ENCODE measurements around the gene TTLL12. TPM values are rescaled to one million over a fixed set of nuclear protein-coding genes. Genes with fewer than 3 reads are reported as not detected.

The TTLL12 gene
- total RNA-seq, 1 experiment from 2014 or later = 113 TPM

GRCh38 chr22:43201486-43202219, 14.7 kb upstream of the TTLL12 start:
- Histone ChIP-seq H2AFZ (no peak overlapping the region), H3K27ac (no peak overlapping the region), H3F3A (ENCODE audit: insufficient read depth, low read depth) (0 out of 2 replicates have a peak, but pooled peaks cover 2% of the 10 kb centered on the region), H3K4me1 (replicated peaks; ENCODE audit: insufficient read depth) (0 out of 2 replicates have a peak, but pooled peaks cover 4% of the 10 kb centered on the region), H3K27me3 (ENCODE audit: insufficient read depth, low read depth) (peaks cover 9% of the 10 kb centered on the region; the same call in 1 of the 2 replicates), H3K79me2 (ENCODE audit: low read depth) (no peaks in the 10 kb centered on the region), H3K4me3 (no peak overlapping the region), H3K36me3 (ENCODE audit: low read depth) (no peaks in the 10 kb centered on the region), H4K20me1 (ENCODE audit: insufficient read depth) (no peaks in the 10 kb centered on the region), H3K4me2 (no peak overlapping the region), H3K9me2 (ENCODE audit: insufficient read depth) (no peaks in the 10 kb centered on the region), H3K9me3 (ENCODE audit: insufficient read depth, low read depth) (no peaks in the 10 kb centered on the region)
- CTCF ChIA-PET = no interaction called here
- POLR2A ChIA-PET (ENCODE audit: unreplicated experiment) = no interaction called here
- DNase-seq = no peak
- intact Hi-C loops (cut with micrococcal nuclease; ENCODE audit: unreplicated experiment) = no loop called here
- no TSS peak for BruUV-seq (replicated peaks)
- TF ChIP-seq CTCF (conservative IDR thresholded peaks at IDR 0.05) (no peak), EZH2 (IDR thresholded peaks at IDR 0.05; ENCODE audit: low read depth) (no peak)

GRCh38 chr22:43200555-43200954, 13.6 kb upstream of the TTLL12 start:
- DNase-seq = no peak

GRCh38 chr22:43200031-43200430, 13.1 kb upstream of the TTLL12 start:
- DNase-seq = no peak
- no peak overlapping the region for H3K27ac ChIP-seq
- no peaks in the 10 kb centered on the region for H4K20me1 ChIP-seq (ENCODE audit: insufficient read depth)
- 0 out of 2 replicates have a peak, but pooled peaks cover 4% of the 10 kb centered on the region for H3K4me1 ChIP-seq (replicated peaks; ENCODE audit: insufficient read depth)
- no peaks in the 10 kb centered on the region for H3K36me3 ChIP-seq (ENCODE audit: low read depth)
- no peak for TF ChIP-seq CTCF (conservative IDR thresholded peaks at IDR 0.05)
- no peak for TF ChIP-seq EZH2 (IDR thresholded peaks at IDR 0.05; ENCODE audit: low read depth)
- no peak overlapping the region for H3K4me3 ChIP-seq
- POLR2A ChIA-PET (ENCODE audit: unreplicated experiment) = no interaction called here
- no peak overlapping the region for H2AFZ ChIP-seq
- intact Hi-C loops (cut with micrococcal nuclease; ENCODE audit: unreplicated experiment) = no loop called here
- H3F3A ChIP-seq (ENCODE audit: insufficient read depth, low read depth) = 0 out of 2 replicates have a peak, but pooled peaks cover 5% of the 10 kb centered on the region
- CTCF ChIA-PET = interaction anchor here (0.6 kb wide), 1 partner anchor 106 kb away, joined by 3 read pairs; no protein-coding TSS in a partner anchor
- H3K9me3 ChIP-seq (ENCODE audit: insufficient read depth, low read depth) = no peaks in the 10 kb centered on the region
- H3K9me2 ChIP-seq (ENCODE audit: insufficient read depth) = no peaks in the 10 kb centered on the region
- peaks cover 9% of the 10 kb centered on the region; the same call in 1 of the 2 replicates for H3K27me3 ChIP-seq (ENCODE audit: insufficient read depth, low read depth)
- no peaks in the 10 kb centered on the region for H3K79me2 ChIP-seq (ENCODE audit: low read depth)
- no peak overlapping the region for H3K4me2 ChIP-seq
- BruUV-seq (replicated peaks) = no TSS peak

More at GRCh38 chr22:43200555-43200954, 13.6 kb upstream of the TTLL12 start:
- Histone ChIP-seq H3K4me2 (no peak overlapping the region), H3K79me2 (ENCODE audit: low read depth) (no peaks in the 10 kb centered on the region), H4K20me1 (ENCODE audit: insufficient read depth) (no peaks in the 10 kb centered on the region), H3K27me3 (ENCODE audit: insufficient read depth, low read depth) (peaks cover 9% of the 10 kb centered on the region; the same call in 1 of the 2 replicates), H3F3A (ENCODE audit: insufficient read depth, low read depth) (0 out of 2 replicates have a peak, but pooled peaks cover 5% of the 10 kb centered on the region), H3K36me3 (ENCODE audit: low read depth) (no peaks in the 10 kb centered on the region), H3K27ac (no peak overlapping the region), H3K4me3 (no peak overlapping the region), H3K9me2 (ENCODE audit: insufficient read depth) (no peaks in the 10 kb centered on the region), H3K9me3 (ENCODE audit: insufficient read depth, low read depth) (no peaks in the 10 kb centered on the region), H2AFZ (no peak overlapping the region), H3K4me1 (replicated peaks; ENCODE audit: insufficient read depth) (0 out of 2 replicates have a peak, but pooled peaks cover 4% of the 10 kb centered on the region)
- ChIA-PET CTCF (interaction anchor here (0.6 kb wide), 1 partner anchor 106 kb away, joined by 3 read pairs; no protein-coding TSS in a partner anchor), POLR2A (ENCODE audit: unreplicated experiment) (no interaction called here)
- no peak for TF ChIP-seq EZH2 (IDR thresholded peaks at IDR 0.05; ENCODE audit: low read depth)
- TF ChIP-seq CTCF (conservative IDR thresholded peaks at IDR 0.05) = no peak
- no TSS peak for BruUV-seq (replicated peaks)
- intact Hi-C loops (cut with micrococcal nuclease; ENCODE audit: unreplicated experiment) = no loop called here
